Naive thymus-derived CD8-positive, alpha-beta T cell (primary cell): ENCODE data around the gene PEX6. TPM values are rescaled to one million over a fixed set of nuclear protein-coding genes. Genes with fewer than 3 reads are reported as not detected.

Experiments used
- ATAC-seq, 2 donors: fragments of 150-1000 bp; cut with Tn5 transposase in 1 of 2; sonication (Bioruptor Pico), chemical (Tn5 transposase) in 1 of 2; 1 replicate in 1 of 2; 2 replicates in 1 of 2; pipeline ENCODE4 v1.10.0; 2021; ENCODE audit warnings: mild to moderate bottlenecking in 2 of 2, moderate library complexity in 2 of 2
- POLR2A ChIA-PET: fragments of 350-600 bp; sonication (Branson Sonifier 250); formaldehyde crosslinking; loops from one replicate; lab custom pipeline; 2021; ENCODE audit warnings: antibody characterized with exemption; lab: Charles Lee
- DNase-seq, 10 donors: peaks; one replicate each; pipeline versions ENCODE4 v3.0.0 to v3.0.0-alpha.2; 2020 to 2022
- H3K27ac Mint-ChIP-seq, 10 donors: one replicate each; pipeline ENCODE4 v1.8.0; 2020 to 2022; ENCODE audit warnings: mild to moderate bottlenecking in 10 of 10, mixed read lengths in 10 of 10, moderate library complexity in 4 of 10, inconsistent platforms in 1 of 10
- H3K27me3 Mint-ChIP-seq, 5 donors: one replicate each; pipeline ENCODE4 v1.8.0; 2021 to 2022; ENCODE audit warnings: mixed read lengths in 5 of 5
- H3K36me3 Mint-ChIP-seq, 3 donors: one replicate each; pipeline ENCODE4 v1.8.0; 2020 to 2022; ENCODE audit warnings: mixed read lengths in 3 of 3, mild to moderate bottlenecking in 2 of 3, inconsistent platforms in 1 of 3
- H3K4me1 Mint-ChIP-seq, 4 donors: one replicate each; pipeline ENCODE4 v1.8.0; 2021 to 2022; ENCODE audit warnings: mixed read lengths in 4 of 4
- H3K4me3 Mint-ChIP-seq, 10 donors: one replicate each; pipeline ENCODE4 v1.8.0; 2020 to 2022; ENCODE audit warnings: mild to moderate bottlenecking in 10 of 10, mixed read lengths in 10 of 10, moderate library complexity in 6 of 10, inconsistent platforms in 1 of 10
- H3K9me3 Mint-ChIP-seq, 9 donors: one replicate each; pipeline ENCODE4 v1.8.0; 2020 to 2022; ENCODE audit warnings: mixed read lengths in 9 of 9, mild to moderate bottlenecking in 3 of 9, inconsistent platforms in 1 of 9, moderate library complexity in 1 of 9
- polyA plus RNA-seq, 3 donors: library from polyadenylated mRNA; unstranded; fragments of 300-500 nt; fragmentation: Illumina TruSeq; gene quantifications; one replicate each; pipeline ENCODE4 v1.2.3, GENCODE V29; 2021
- total RNA-seq, 8 experiments: library from RNA in 2 of 8; stranded (reverse) in 2 of 8; gene quantifications; one replicate each; pipeline ENCODE4 v1.2.3 and lab custom pipeline; 2021 to 2026

Gene PEX6
- total and polyA plus RNA-seq, 5 experiments from 2014 or later = 17.6 to 38.3 (median 30.8) TPM

- H3K27ac Mint-ChIP-seq = peak within 1 kb of the TSS; percentile 97 to 100 (median 99)
- H3K4me1 Mint-ChIP-seq = peaks cover 32 to 59% (median 55%) of the 10 kb centered on the region in 4 donors
- ATAC-seq (peak; percentile 82), DNase-seq (peak; percentile 87 to 97 (median 94))
- POLR2A ChIA-PET = interaction anchor here (0.6 to 5.2 kb wide), 63 partner anchors 10 to 1851 kb away, joined by 3 to 144 read pairs (median 5); partner anchors contain the start of genes ABCC10, BICRAL, BYSL and CUL7
- peak within 1 kb of the TSS; percentile 92 to 100 (median 96) for H3K4me3 Mint-ChIP-seq
- no peaks in the 10 kb centered on the region for H3K27me3 Mint-ChIP-seq
- H3K36me3 Mint-ChIP-seq = peaks cover 0 to 25% (median 0%) of the 10 kb centered on the region in 3 donors
- H3K9me3 Mint-ChIP-seq = no peaks in the 10 kb centered on the region
Measured at GRCh38 chr6:42928986-42929820, 49.8 kb downstream of the PEX6 start, which contains the start of gene CNPY3. CNPY3 (plus strand) TSS chr6:42929480; CDS start chr6:42929571, 91 bp downstream.

- no peaks in the 10 kb centered on the region for H3K27me3 Mint-ChIP-seq
- peaks cover 0 to 3% (median 0%) of the 10 kb centered on the region in 3 donors for H3K36me3 Mint-ChIP-seq
- H3K4me3 Mint-ChIP-seq = no peak overlapping the region
- H3K4me1 Mint-ChIP-seq = peaks cover 10 to 23% (median 20%) of the 10 kb centered on the region in 4 donors
- H3K9me3 Mint-ChIP-seq = no peaks in the 10 kb centered on the region
- ATAC-seq (no peak), DNase-seq (no peak)
- peak overlapping the region in 5 of 10 donors; percentile 35 to 97 (median 44) for H3K27ac Mint-ChIP-seq
- POLR2A ChIA-PET = interaction anchor here (1.6 kb wide), 1 partner anchor 54 kb away, joined by 5 read pairs; the partner anchor contains the start of gene PEX6
Measured at GRCh38 chr6:42925248-42925857, 53.6 kb downstream of the PEX6 start.

GRCh38 chr6:42923666-42924065 is 55.3 kb downstream of the PEX6 start:
- Mint-ChIP-seq H3K27ac (peak overlapping the region in 1 of 10 donors; percentile 46), H3K4me3 (no peak overlapping the region), H3K4me1 (peaks cover 3 to 11% (median 7%) of the 10 kb centered on the region in 4 donors), H3K9me3 (no peaks in the 10 kb centered on the region), H3K27me3 (no peaks in the 10 kb centered on the region), H3K36me3 (no peaks in the 10 kb centered on the region)
- DNase-seq = no peak
- no peak for ATAC-seq
- POLR2A ChIA-PET = no interaction called here

GRCh38 chr6:42921801-42922200 is 57.2 kb downstream of the PEX6 start:
- no peaks in the 10 kb centered on the region for H3K27me3 Mint-ChIP-seq
- POLR2A ChIA-PET = interaction anchor here (0.7 kb wide), 1 partner anchor 8 kb away, joined by 3 read pairs; no protein-coding TSS in a partner anchor
- no peak for DNase-seq

GRCh38 chr6:42916288-42916687 is 62.7 kb downstream of the PEX6 start:
- ATAC-seq = no peak
- POLR2A ChIA-PET = no interaction called here
- H3K36me3 Mint-ChIP-seq = no peaks in the 10 kb centered on the region

More at GRCh38 chr6:42921801-42922200, 57.2 kb downstream of the PEX6 start:
- no peak overlapping the region for H3K4me3 Mint-ChIP-seq
- H3K36me3 Mint-ChIP-seq = no peaks in the 10 kb centered on the region
- no peak for ATAC-seq
- H3K4me1 Mint-ChIP-seq = peaks cover 0 to 6% (median 2%) of the 10 kb centered on the region in 4 donors
- no peak overlapping the region for H3K27ac Mint-ChIP-seq
- no peaks in the 10 kb centered on the region for H3K9me3 Mint-ChIP-seq

GRCh38 chr6:42915732-42916131 is 63.2 kb downstream of the PEX6 start, which contains the start of gene PTCRA:
PTCRA (plus strand) TSS chr6:42916053; CDS start chr6:42916070, 17 bp downstream.
- H3K27me3 Mint-ChIP-seq = peaks cover 6 to 13% (median 6%) of the 10 kb centered on the region in 5 donors
- H3K9me3 Mint-ChIP-seq = no peaks in the 10 kb centered on the region
- ATAC-seq = no peak

More at GRCh38 chr6:42916288-42916687, 62.7 kb downstream of the PEX6 start:
- peaks cover 1 to 2% (median 1%) of the 10 kb centered on the region in 4 donors for H3K4me1 Mint-ChIP-seq
- no peaks in the 10 kb centered on the region for H3K9me3 Mint-ChIP-seq
- H3K4me3 Mint-ChIP-seq = no peak overlapping the region
- DNase-seq = no peak
- H3K27ac Mint-ChIP-seq = peak overlapping the region in 1 of 10 donors; percentile 60
- peaks cover 3 to 9% (median 4%) of the 10 kb centered on the region in 5 donors for H3K27me3 Mint-ChIP-seq

GRCh38 chr6:42914546-42914945 is 64.4 kb downstream of the PEX6 start:
- H3K9me3 Mint-ChIP-seq = no peaks in the 10 kb centered on the region
- POLR2A ChIA-PET = interaction anchor here (0.7 to 1.5 kb wide), 5 partner anchors 8 to 334 kb away, joined by 3 to 8 read pairs (median 4); partner anchors contain the start of gene CNPY3
- H3K4me3 Mint-ChIP-seq = no peak overlapping the region
- no peak overlapping the region for H3K27ac Mint-ChIP-seq
- no peak for ATAC-seq
- H3K27me3 Mint-ChIP-seq = peaks cover 6 to 13% (median 6%) of the 10 kb centered on the region in 5 donors
- no peaks in the 10 kb centered on the region for H3K36me3 Mint-ChIP-seq
- no peak for DNase-seq
- H3K4me1 Mint-ChIP-seq = peaks cover 3 to 6% (median 3%) of the 10 kb centered on the region in 4 donors

More at GRCh38 chr6:42915732-42916131, 63.2 kb downstream of the PEX6 start, which contains the start of gene PTCRA:
- POLR2A ChIA-PET = interaction anchor here (0.6 to 1.5 kb wide), 2 partner anchors 14 to 217 kb away, joined by 3 to 8 read pairs; partner anchors contain the start of gene CNPY3
- Mint-ChIP-seq H3K36me3 (no peaks in the 10 kb centered on the region), H3K4me1 (peaks cover 3 to 6% (median 3%) of the 10 kb centered on the region in 4 donors), H3K27ac (peak within 1 kb of the TSS in 1 of 10 donors; percentile 60), H3K4me3 (no peak within 1 kb of the TSS)
- DNase-seq = no peak

Other genes starting within 250 kb of the PEX6 start
- 10 to 100 TPM; 76.0 to 77.0 TPM for gene TBCC, start 233.1 kb downstream of the PEX6 start, total RNA-seq
- gene TBCC, start 233.1 kb downstream of the PEX6 start, polyA plus RNA-seq = 100 to 1,000 TPM; 112 to 126 (median 125) TPM
- gene BICRAL, start 197.1 kb downstream of the PEX6 start, total RNA-seq = 10 to 100 TPM; 38.6 to 39.9 TPM
- gene BICRAL, start 197.1 kb downstream of the PEX6 start, polyA plus RNA-seq = 1 to 10 TPM; 3.6 to 6.3 (median 4.2) TPM
- gene RPL7L1, start 99.6 kb downstream of the PEX6 start, total RNA-seq = 100 to 1,000 TPM; 113 to 135 TPM
- gene RPL7L1, start 99.6 kb downstream of the PEX6 start, polyA plus RNA-seq = 10 to 100 TPM; 65.3 to 87.9 (median 67.4) TPM
- not detected for gene PTCRA, start 63.1 kb downstream of the PEX6 start, total RNA-seq
- gene PTCRA, start 63.1 kb downstream of the PEX6 start, polyA plus RNA-seq = not detected
- gene CNPY3, start 49.7 kb downstream of the PEX6 start, total RNA-seq = 100 to 1,000 TPM; 102 to 103 TPM
- gene CNPY3, start 49.7 kb downstream of the PEX6 start, polyA plus RNA-seq = 100 to 1,000 TPM in 2 of 3 donors, 10 to 100 TPM in 1; 90.3 to 158 (median 124) TPM
- 1 to 10 TPM; 1.9 to 2.1 TPM for gene GNMT, start 18.4 kb downstream of the PEX6 start, total RNA-seq
- gene GNMT, start 18.4 kb downstream of the PEX6 start, polyA plus RNA-seq = under 1 TPM in 2 of 3 donors, not detected in 1; 0.19 to 0.34 TPM
- 10 to 100 TPM; 27.0 to 32.4 TPM for gene PPP2R5D, start 5.4 kb upstream of the PEX6 start, total RNA-seq
- 10 to 100 TPM; 11.6 to 29.8 (median 17.6) TPM for gene PPP2R5D, start 5.4 kb upstream of the PEX6 start, polyA plus RNA-seq
- gene MEA1, start 34.8 kb upstream of the PEX6 start, total RNA-seq = 10 to 100 TPM; 33.9 to 38.4 TPM
- gene MEA1, start 34.8 kb upstream of the PEX6 start, polyA plus RNA-seq = 10 to 100 TPM; 73.4 to 90.9 (median 77.5) TPM
- gene KLHDC3, start 35.1 kb upstream of the PEX6 start, total RNA-seq = 10 to 100 TPM; 71.6 to 77.3 TPM
- 100 to 1,000 TPM; 107 to 136 (median 117) TPM for gene KLHDC3, start 35.1 kb upstream of the PEX6 start, polyA plus RNA-seq
- gene RRP36, start 42.4 kb upstream of the PEX6 start, total RNA-seq = 10 to 100 TPM; 53.9 to 55.5 TPM
- gene RRP36, start 42.4 kb upstream of the PEX6 start, polyA plus RNA-seq = 10 to 100 TPM; 52.7 to 74.5 (median 57.8) TPM
- gene CUL7, start 74.7 kb upstream of the PEX6 start, total RNA-seq = 10 to 100 TPM; 13.2 to 14.4 TPM
- gene CUL7, start 74.7 kb upstream of the PEX6 start, polyA plus RNA-seq = 1 to 10 TPM; 1.6 to 3.5 (median 1.6) TPM
- 10 to 100 TPM; 58.1 to 59.3 TPM for gene MRPL2, start 80.3 kb upstream of the PEX6 start, total RNA-seq
- 10 to 100 TPM; 40.7 to 69.9 (median 59.5) TPM for gene MRPL2, start 80.3 kb upstream of the PEX6 start, polyA plus RNA-seq
- gene KLC4, start 80.5 kb upstream of the PEX6 start, total RNA-seq = 10 to 100 TPM; 57.2 to 64.6 TPM
- gene KLC4, start 80.5 kb upstream of the PEX6 start, polyA plus RNA-seq = 10 to 100 TPM in 2 of 3 donors, 1 to 10 TPM in 1; 9.9 to 12.7 (median 10.9) TPM
- 10 to 100 TPM; 19.4 to 22.2 TPM for gene PTK7, start 97.1 kb upstream of the PEX6 start, total RNA-seq
- 10 to 100 TPM in 1 of 3 donors, 1 to 10 TPM in 1, not detected in 1; 6.5 to 10.3 TPM for gene PTK7, start 97.1 kb upstream of the PEX6 start, polyA plus RNA-seq
- gene SRF, start 192.1 kb upstream of the PEX6 start, total RNA-seq = 10 to 100 TPM; 26.5 to 27.3 TPM
- gene SRF, start 192.1 kb upstream of the PEX6 start, polyA plus RNA-seq = 1 to 10 TPM; 3.9 to 6.9 (median 5.2) TPM
- gene CUL9, start 203.0 kb upstream of the PEX6 start, total RNA-seq = 100 to 1,000 TPM; 101 to 110 TPM
- 10 to 100 TPM in 2 of 3 donors, 1 to 10 TPM in 1; 6.8 to 10.4 (median 10.3) TPM for gene CUL9, start 203.0 kb upstream of the PEX6 start, polyA plus RNA-seq